OCI-LY3 (cell line): ENCODE results near the gene LSM12.
"Not testable (repeated sequence)": the region's sequence is repeated elsewhere in the genome, so short reads cannot be mapped to it uniquely, and the experiment has no call there.

Experiments
- H2AFZ ChIP-seq: fragments of 200-600, 300-600 bp; shearing (Covaris generic); 2 replicates; pipeline ENCODE4 v1.6.0; 2014; ENCODE audit warnings: antibody characterized with exemption, low read depth, low read length
- H3K27ac ChIP-seq: fragments of 200-600, 300-600 bp; sonication (generic); 2 replicates; pipeline ENCODE4 v1.5.1; 2014; ENCODE audit warnings: mild to moderate bottlenecking, low read length, moderate library complexity, mixed read lengths
- H3K27me3 ChIP-seq: fragments of 200-600, 300-600 bp; sonication (generic); 2 replicates; pipeline ENCODE4 v1.6.1; 2014; ENCODE audit warnings: low read depth, low read length, mixed read lengths
- H3K36me3 ChIP-seq: fragments of 200-600, 300-600 bp; sonication (generic); replicated peaks from 2 replicates; pipeline ENCODE3; 2014; ENCODE audit warnings: low read depth, low read length, mixed read lengths
- H3K4me1 ChIP-seq: fragments of 300-600, 200-600 bp; sonication (generic); 2 replicates; pipeline ENCODE4 v1.6.1; 2014; ENCODE audit warnings: low read length, mixed read lengths
- H3K4me2 ChIP-seq: fragments of 200-600, 300-600 bp; sonication (generic); 2 replicates; pipeline ENCODE4 v1.6.1; 2014; ENCODE audit warnings: low read length, mixed read lengths
- H3K4me3 ChIP-seq: fragments of 300-600, 200-600 bp; sonication (generic); 2 replicates; pipeline ENCODE4 v1.5.1; 2014; ENCODE audit warnings: antibody characterized with exemption, mild to moderate bottlenecking, low read length, moderate library complexity
- H3K79me2 ChIP-seq: fragments of 300-600, 200-600 bp; shearing (Covaris generic); 2 replicates; pipeline ENCODE4 v1.6.1; 2014; ENCODE audit warnings: mild to moderate bottlenecking, low read length, mixed read lengths
- H3K9ac ChIP-seq: fragments of 300-600, 200-600 bp; shearing (Covaris generic); 2 replicates; pipeline ENCODE4 v1.6.0; 2014; ENCODE audit warnings: mild to moderate bottlenecking, low read length, moderate library complexity
- H3K9me3 ChIP-seq: fragments of 200-600, 300-600 bp; shearing (Covaris generic); 2 replicates; pipeline ENCODE4 v1.6.1; 2014; ENCODE audit warnings: low read length, mixed read lengths; ENCODE audit not compliant: insufficient read depth
- H4K20me1 ChIP-seq: fragments of 200-600, 300-600 bp; sonication (generic); 2 replicates; pipeline ENCODE4 v1.6.1; 2016; ENCODE audit warnings: low read length, mixed read lengths; ENCODE audit not compliant: insufficient read depth
- EZH2phosphoT487 ChIP-seq: fragments of 200-600 bp; shearing (Covaris generic); IDR thresholded peaks from 2 replicates; pipeline ENCODE4 v1.6.1; 2018; ENCODE audit warnings: antibody characterized with exemption, mixed run types, low read depth
- TF ChIP-seq, protein P1 (sequence below): fragments of 200-600, 300-600 bp; sonication (generic); IDR thresholded peaks from 2 replicates; pipeline ENCODE4 v1.5.1; 2014; ENCODE audit warnings: antibody characterized with exemption, low read length, low read depth

The LSM12 gene

DNA sequence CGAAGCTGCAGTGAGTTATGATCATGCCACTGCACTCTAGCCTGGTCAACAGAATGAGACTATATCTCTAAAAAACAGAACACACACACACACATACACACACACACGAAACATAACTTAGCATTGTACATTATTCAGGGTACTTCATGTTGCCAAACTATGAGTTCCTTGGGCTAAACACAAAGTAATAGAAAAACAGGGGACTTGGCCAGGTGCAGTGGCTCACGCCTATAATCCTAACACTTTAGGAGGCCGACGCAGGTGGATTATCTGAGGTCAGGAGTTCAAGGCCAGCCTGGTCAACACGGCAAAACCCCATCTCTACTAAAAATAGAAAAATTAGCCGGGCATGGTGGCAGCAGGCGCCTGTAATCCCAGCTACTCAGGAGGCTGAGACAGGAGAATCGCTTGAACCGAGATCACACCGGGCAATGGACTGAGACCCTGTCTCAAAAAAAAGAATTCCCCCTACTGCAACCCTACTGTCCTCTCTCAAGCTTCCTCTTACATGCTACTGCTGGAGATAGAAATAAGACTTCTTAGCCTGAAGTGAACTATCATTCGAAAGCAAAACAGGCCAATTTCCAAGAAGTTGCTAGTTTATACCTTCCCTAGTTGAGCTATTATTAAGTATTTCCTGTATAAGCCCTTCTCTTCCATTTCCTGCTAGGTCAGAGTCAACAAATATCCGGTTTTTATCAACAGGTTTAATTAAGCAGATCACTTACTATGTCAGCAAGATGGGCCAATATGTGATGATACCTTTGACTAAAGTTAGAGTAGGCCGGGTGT, 7.2 kb downstream of the LSM12 start:
- Histone ChIP-seq H2AFZ (no peak overlapping the region), H3K4me1 (0 out of 2 replicates have a peak, but pooled peaks cover 4% of the 10 kb centered on the region), H3K79me2 (peaks cover 89% of the 10 kb centered on the region), H3K4me3 (no peak overlapping the region), H3K36me3 (peaks cover 49% of the 10 kb centered on the region), H3K9me3 (no peaks in the 10 kb centered on the region), H3K27me3 (no peaks in the 10 kb centered on the region), H3K27ac (no peak overlapping the region), H3K4me2 (no peak overlapping the region), H3K9ac (no peak overlapping the region), H4K20me1 (0 out of 2 replicates have a peak, but pooled peaks cover 3% of the 10 kb centered on the region)
- no peak for TF ChIP-seq EZH2phosphoT487
- TF ChIP-seq, protein P1, sequence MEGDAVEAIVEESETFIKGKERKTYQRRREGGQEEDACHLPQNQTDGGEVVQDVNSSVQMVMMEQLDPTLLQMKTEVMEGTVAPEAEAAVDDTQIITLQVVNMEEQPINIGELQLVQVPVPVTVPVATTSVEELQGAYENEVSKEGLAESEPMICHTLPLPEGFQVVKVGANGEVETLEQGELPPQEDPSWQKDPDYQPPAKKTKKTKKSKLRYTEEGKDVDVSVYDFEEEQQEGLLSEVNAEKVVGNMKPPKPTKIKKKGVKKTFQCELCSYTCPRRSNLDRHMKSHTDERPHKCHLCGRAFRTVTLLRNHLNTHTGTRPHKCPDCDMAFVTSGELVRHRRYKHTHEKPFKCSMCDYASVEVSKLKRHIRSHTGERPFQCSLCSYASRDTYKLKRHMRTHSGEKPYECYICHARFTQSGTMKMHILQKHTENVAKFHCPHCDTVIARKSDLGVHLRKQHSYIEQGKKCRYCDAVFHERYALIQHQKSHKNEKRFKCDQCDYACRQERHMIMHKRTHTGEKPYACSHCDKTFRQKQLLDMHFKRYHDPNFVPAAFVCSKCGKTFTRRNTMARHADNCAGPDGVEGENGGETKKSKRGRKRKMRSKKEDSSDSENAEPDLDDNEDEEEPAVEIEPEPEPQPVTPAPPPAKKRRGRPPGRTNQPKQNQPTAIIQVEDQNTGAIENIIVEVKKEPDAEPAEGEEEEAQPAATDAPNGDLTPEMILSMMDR, result no peak

DNA sequence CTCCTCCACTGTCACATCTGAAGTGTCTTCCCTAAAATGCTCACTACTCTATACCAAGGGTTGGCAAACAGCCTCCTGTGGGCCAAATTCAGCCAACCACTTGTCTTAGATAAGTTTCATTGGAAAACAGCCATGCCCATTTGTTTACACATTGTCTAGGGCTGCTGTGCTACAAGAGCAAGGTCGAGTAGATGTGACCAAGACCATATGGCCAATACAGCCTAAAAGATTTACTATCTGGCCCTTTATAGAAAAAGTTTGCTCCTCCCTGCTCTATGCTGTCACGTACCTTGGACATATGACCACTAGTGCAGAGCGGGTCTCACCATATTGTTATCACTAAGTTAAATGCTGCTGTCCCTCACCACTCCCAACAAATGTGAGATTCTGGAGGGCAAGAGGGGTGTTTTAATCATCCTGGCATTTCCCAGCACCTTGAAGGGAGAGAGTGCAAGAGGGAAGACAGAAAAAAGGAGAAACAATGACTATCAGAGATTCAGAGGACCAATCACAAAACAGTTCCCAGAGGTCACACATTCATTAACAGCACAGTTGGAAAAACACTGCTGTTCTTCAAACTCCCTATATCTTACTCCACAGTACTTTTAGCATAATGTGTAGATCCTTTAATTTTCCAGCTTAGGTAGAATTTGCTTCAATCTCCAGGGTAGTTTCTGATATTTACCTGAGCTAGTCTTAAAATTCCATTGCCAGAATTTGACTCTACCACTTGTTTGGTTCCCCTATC, 13.2 kb downstream of the LSM12 start:
- Histone ChIP-seq H4K20me1 (peaks cover 11% of the 10 kb centered on the region; the same call in 1 of the 2 replicates), H2AFZ (no peak overlapping the region), H3K4me2 (no peak overlapping the region), H3K27me3 (no peaks in the 10 kb centered on the region), H3K79me2 (peaks cover 82% of the 10 kb centered on the region), H3K36me3 (peaks cover 47% of the 10 kb centered on the region), H3K27ac (no peak overlapping the region), H3K9ac (no peak overlapping the region), H3K4me3 (no peak overlapping the region), H3K4me1 (no peaks in the 10 kb centered on the region), H3K9me3 (no peaks in the 10 kb centered on the region)
- TF ChIP-seq, protein P1, result no peak
- TF ChIP-seq EZH2phosphoT487, result no peak

DNA sequence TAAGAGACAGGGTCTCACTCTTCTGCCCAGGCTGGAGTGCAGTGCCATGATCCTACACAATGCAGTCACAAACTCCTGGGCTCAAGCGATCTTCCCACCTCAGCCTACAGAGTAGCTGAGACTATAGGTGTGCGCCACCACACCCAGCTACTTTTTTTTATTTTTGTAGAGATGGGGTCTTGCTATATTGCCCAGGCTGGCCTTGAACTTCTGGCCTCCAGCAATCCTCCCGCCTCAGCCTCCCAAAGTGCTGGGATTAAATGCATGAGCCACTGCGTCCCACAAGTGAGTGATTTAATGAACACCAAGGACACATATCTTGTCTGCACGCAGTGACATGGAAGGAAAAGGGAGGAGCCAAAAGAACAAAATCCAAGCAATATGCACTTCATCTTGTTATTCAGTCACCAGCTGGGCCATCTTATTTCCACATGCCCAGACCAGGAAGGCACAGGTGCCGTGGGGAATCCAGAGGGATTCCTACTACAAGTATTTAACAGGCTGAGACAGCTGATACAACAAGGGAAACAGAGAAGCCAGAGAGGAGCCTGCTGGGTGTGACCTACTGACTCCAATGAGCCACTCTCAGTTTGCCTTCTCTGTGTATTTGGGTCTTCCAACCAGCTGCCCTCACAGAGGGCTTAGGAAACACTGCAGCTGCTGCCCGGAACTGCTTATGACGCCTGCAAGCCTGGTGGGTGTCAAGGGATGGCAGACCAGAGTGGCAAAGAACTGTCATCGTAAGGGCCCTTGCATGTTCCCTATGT, 17.0 kb downstream of the LSM12 start:
- Histone ChIP-seq H3K4me2 (no peak overlapping the region), H3K9me3 (no peaks in the 10 kb centered on the region), H3K27me3 (no peaks in the 10 kb centered on the region), H3K4me1 (no peaks in the 10 kb centered on the region), H4K20me1 (peaks cover 11% of the 10 kb centered on the region; the same call in 1 of the 2 replicates), H3K27ac (no peak overlapping the region), H2AFZ (no peak overlapping the region), H3K9ac (no peak overlapping the region), H3K4me3 (no peak overlapping the region), H3K36me3 (peaks cover 49% of the 10 kb centered on the region), H3K79me2 (peaks cover 82% of the 10 kb centered on the region)
- TF ChIP-seq EZH2phosphoT487, result no peak
- TF ChIP-seq, protein P1, result no peak

DNA sequence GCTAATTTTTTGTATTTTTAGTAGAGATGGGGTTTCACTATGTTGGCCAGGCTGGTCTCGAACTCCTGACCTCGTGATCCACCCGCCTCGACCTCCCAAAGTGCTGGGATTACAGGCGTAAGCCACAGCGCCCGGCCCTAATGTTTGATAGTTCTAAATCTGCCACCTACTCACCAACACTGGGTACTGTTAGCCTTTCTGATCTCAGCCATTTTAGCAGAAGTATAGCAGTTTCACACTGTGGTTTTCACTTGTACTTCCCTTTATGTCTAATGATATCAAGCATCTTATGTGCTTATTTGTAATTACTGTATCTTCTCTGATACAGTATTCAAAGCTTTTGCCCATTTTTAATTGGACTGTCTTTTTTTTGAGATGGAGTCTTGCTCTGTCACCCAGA, 19.6 kb downstream of the LSM12 start:
- not testable (repeated sequence) for H3K27ac ChIP-seq, H3K9ac ChIP-seq, H3K4me1 ChIP-seq, H3K9me3 ChIP-seq, H3K27me3 ChIP-seq, H3K4me2 ChIP-seq, H2AFZ ChIP-seq, H3K4me3 ChIP-seq
- Histone ChIP-seq H4K20me1 (peaks cover 12% of the 10 kb centered on the region), H3K36me3 (peaks cover 37% of the 10 kb centered on the region), H3K79me2 (peaks cover 81% of the 10 kb centered on the region)
